Right lobe of liver (tissue), 6 donors: ENCODE results near the gene ACOT7. TPM values are rescaled to one million over a fixed set of nuclear protein-coding genes. Genes with fewer than 3 reads are reported as not detected.
A peak's percentile ranks its signal among the peaks of the same experiment; 100 is the strongest.

Experiments used
- ATAC-seq, 4 donors: fragments of 200-7000 bp; cut with Tn5 transposase; one replicate each; pipeline ENCODE4 v1.9.1; 2020; ENCODE audit warnings: mild to moderate bottlenecking in 4 of 4, moderate library complexity in 4 of 4
- DNase-seq, 3 donors: peaks; one replicate each; pipeline ENCODE4 v3.0.0-alpha.2; 2020
- H3K27ac ChIP-seq, 3 donors: fragments of 200-600 bp; one replicate each; pipeline ENCODE4 v1.8.0; 2022
- H3K27me3 ChIP-seq, 2 donors: fragments of 200-600 bp; one replicate each; pipeline ENCODE4 v1.8.0; 2022
- H3K36me3 ChIP-seq, 4 donors: fragments of 200-600 bp; sonication (generic) in 1 of 4; one replicate each; pipeline versions ENCODE4 v1.5.1 to v1.8.0; 2017 to 2022; ENCODE audit warnings: control low read depth in 1 of 4
- H3K4me1 ChIP-seq, 4 donors: fragments of 200-600 bp; sonication (generic) in 1 of 4; one replicate each; pipeline versions ENCODE4 v1.5.1 to v1.8.0; 2017 to 2022; ENCODE audit warnings: control low read depth in 1 of 4
- H3K4me3 ChIP-seq, 3 donors: fragments of 200-600 bp; one replicate each; pipeline ENCODE4 v1.8.0; 2022
- H3K9me3 ChIP-seq, 4 donors: fragments of 200-600 bp; sonication (generic) in 1 of 4; one replicate each; pipeline versions ENCODE4 v1.5.1 to v1.8.0; 2017 to 2022; ENCODE audit warnings: control low read depth in 1 of 4
- POLR2A ChIP-seq: fragments of 450-650 bp; IDR thresholded peaks from one replicate; pipeline ENCODE4 v1.6.1; 2017; ENCODE audit warnings: antibody characterized with exemption, mild to moderate bottlenecking
- WGBS: methylation state at CpG from one replicate; pipeline ENCODE4 v1.1.6; 2018; ENCODE audit warnings: low coverage, low lambda C conversion rate; ENCODE audit not compliant: insufficient coverage; ENCODE audit errors: missing lambda C conversion rate; 5-methylcytosine and 5-hydroxymethylcytosine counted together
- intact Hi-C, 2 donors: fragments of 100-400 bp; cut with DNase I; formaldehyde crosslinking; loops; one replicate each; pipeline versions ENCODE4 v1.11.2 to v1.14.1; 2022
- total RNA-seq, 6 experiments: library from RNA; depleted of rRNA in 2 of 6; stranded (reverse); fragments of >200 nt in 2 of 6; fragmentation: NEBNext Ultra II Directional in 3 of 6; extraction: Animal tissue kit (Norgen Biotek cat#: 25700) in 3 of 6; gene quantifications; one replicate each; pipeline versions ENCODE4 v1.1.0 to v1.2.4, GENCODE V29; 2016 to 2023
- TF ChIP-seq, protein P1 (sequence below), 4 donors: fragments of 200-600 bp in 3 of 4; fragments of 450-650 bp in 1 of 4; IDR thresholded peaks; one replicate each; pipeline versions ENCODE4 v1.5.1 to v1.8.0; 2016 to 2022; ENCODE audit warnings: antibody characterized with exemption in 4 of 4, mild to moderate bottlenecking in 2 of 4
- donor health status: DM: no; HTN: yes; CAD: no.
- donor health status: DM: no; HTN: no; CAD: no.
- donor health status: DM: no; HTN: no; CAD: no.
- donor health status: DM: no; HTN: yes; CAD: no.
- donor health status: DM: no; HTN: yes; CAD: no.

The ACOT7 gene
- total RNA-seq, 6 experiments from 2014 or later, result 10.8 to 19.7 (median 14.1) TPM

DNA sequence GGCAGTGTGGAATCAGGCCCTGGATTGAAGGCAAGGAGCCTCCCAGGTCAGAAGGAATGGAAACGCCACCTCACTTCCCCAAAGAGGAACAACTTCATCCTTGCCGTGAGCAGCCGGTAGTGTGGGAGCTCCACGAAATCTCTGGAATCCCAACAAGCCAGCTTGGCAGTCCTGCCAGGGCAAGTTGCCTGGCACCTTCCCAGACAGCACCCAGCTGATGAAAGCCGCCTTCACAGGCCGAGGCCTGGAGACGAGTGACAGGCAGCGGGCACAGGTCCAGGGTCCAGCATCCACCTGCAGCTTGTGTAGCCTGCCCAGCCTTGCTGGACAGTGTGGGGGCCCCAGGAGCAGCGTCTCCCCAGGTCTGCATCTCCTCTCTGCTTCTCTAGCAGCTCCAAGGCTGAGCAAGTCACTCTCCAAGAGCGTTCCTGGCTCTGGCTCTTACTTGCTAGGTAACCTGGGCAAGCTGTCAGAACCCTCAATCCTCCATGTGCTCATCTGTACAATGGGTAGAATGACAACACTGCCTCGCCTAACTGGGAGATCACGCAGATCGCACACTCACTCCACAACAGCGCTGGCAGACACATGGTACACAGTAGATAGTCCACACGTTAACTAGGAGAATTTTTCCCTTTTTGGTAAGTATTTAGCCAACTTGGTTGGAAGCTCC, 43.0 kb downstream of the ACOT7 start:
- peak overlapping the region in 1 of 3 donors; percentile 60 for H3K27ac ChIP-seq
- intact Hi-C loops, result no loop called here

DNA sequence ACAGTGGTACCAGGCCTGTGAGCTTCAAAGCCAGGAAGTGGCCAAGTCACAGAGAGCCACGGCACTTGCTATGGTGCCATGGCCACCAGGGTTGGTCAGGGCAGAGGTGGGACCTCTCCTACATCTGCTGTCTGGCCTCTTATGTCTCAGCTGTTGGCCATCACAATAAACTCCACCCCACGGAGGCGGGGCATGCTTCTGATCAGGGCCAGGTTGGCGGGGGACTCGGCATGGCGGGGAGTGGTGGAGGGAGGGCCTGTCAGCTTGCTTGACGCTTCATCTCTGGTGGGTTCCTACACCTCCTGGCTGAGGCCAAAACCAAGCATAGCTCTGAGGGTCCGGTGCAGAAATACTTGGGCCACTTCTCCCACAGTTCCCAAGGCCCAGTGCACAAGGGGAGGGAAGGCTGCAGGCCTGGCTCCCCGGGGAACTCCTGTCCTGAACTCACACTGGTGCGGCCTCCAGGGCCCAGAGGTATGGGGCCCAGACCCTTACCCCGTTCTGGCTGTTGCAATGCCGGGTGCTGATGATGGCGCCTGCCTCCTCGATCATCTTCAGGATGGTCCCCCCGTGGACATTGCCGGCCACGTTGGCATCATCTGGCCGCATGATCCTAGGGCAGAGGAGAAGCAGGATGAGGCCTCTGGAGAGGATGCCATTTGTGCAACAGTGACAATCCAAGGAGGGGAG, 44.2 kb downstream of the ACOT7 start:
- Histone ChIP-seq H3K4me1 (peaks cover 0 to 45% (median 20%) of the 10 kb centered on the region in 4 donors), H3K27me3 (no peaks in the 10 kb centered on the region), H3K4me3 (no peak overlapping the region), H3K27ac (peak overlapping the region in 1 of 3 donors; percentile 14), H3K36me3 (no peaks in the 10 kb centered on the region), H3K9me3 (no peaks in the 10 kb centered on the region)
- intact Hi-C loops, result loop anchor here (5.0 kb wide), 3 partner anchors 48 to 97 kb away; no protein-coding TSS in a partner anchor
- TF ChIP-seq POLR2A, result no peak
- TF ChIP-seq, protein P1, sequence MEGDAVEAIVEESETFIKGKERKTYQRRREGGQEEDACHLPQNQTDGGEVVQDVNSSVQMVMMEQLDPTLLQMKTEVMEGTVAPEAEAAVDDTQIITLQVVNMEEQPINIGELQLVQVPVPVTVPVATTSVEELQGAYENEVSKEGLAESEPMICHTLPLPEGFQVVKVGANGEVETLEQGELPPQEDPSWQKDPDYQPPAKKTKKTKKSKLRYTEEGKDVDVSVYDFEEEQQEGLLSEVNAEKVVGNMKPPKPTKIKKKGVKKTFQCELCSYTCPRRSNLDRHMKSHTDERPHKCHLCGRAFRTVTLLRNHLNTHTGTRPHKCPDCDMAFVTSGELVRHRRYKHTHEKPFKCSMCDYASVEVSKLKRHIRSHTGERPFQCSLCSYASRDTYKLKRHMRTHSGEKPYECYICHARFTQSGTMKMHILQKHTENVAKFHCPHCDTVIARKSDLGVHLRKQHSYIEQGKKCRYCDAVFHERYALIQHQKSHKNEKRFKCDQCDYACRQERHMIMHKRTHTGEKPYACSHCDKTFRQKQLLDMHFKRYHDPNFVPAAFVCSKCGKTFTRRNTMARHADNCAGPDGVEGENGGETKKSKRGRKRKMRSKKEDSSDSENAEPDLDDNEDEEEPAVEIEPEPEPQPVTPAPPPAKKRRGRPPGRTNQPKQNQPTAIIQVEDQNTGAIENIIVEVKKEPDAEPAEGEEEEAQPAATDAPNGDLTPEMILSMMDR (IDR thresholded peaks at IDR 0.05), result no peak
- no peak for DNase-seq
- ATAC-seq, result no peak
- no CpG with 5 or more reads among the region's 18 CpGs for WGBS

More for the DNA sequence above, 43.0 kb downstream of the ACOT7 start:
- Histone ChIP-seq H3K9me3 (no peaks in the 10 kb centered on the region), H3K27me3 (no peaks in the 10 kb centered on the region), H3K36me3 (no peaks in the 10 kb centered on the region), H3K4me1 (peaks cover 0 to 48% (median 22%) of the 10 kb centered on the region in 4 donors), H3K4me3 (no peak overlapping the region)
- ATAC-seq, result peak; percentile 59 to 66 (median 62)
- TF ChIP-seq, protein P1 (IDR thresholded peaks at IDR 0.05), result no peak
- TF ChIP-seq POLR2A, result no peak
- 60% methylated on average over 5 of the region's 15 CpGs for WGBS
- peak; percentile 93 to 97 (median 96) for DNase-seq

DNA sequence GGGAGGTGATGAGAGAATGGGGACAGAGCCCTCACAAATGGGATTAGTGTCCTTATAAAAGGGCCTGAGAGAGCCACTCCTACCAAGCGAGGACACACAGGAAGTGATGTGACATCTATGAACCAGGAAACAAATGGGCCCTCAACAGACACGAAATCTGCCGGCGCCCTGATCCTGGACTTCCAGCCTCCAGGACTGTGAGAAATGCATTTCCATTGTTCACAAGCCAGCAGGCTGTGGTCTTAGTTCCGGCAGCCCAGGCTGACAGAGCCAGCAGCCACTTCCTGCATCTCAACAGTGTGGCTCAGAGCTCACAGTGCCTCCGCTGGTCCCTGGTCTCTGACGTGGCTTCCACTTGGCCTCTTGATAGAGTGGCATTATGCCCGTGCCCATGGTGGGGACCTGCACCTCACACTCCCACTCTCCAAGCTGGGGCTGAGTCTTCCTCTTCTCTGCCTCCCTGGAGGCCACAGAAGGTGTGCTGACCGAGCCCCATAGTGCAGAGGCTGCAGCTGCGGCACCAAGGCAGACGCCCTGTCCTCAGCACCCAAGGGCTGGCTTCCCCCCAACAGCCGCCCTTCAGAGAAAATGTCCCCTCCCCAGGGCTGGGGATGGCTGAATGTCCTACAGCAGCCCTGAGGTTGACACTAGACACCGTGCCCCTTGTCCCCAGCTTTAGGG, 44.9 kb downstream of the ACOT7 start:
- DNase-seq (no peak), ATAC-seq (peak; percentile 1 to 18 (median 4))
- Histone ChIP-seq H3K9me3 (no peaks in the 10 kb centered on the region), H3K4me1 (peaks cover 0 to 42% (median 16%) of the 10 kb centered on the region in 4 donors), H3K36me3 (no peaks in the 10 kb centered on the region), H3K27me3 (no peaks in the 10 kb centered on the region), H3K4me3 (no peak overlapping the region), H3K27ac (peak overlapping the region in 1 of 3 donors; percentile 14)
- 66% methylated on average over 2 of the region's 13 CpGs for WGBS
- TF ChIP-seq, protein P1 (IDR thresholded peaks at IDR 0.05), result no peak
- no peak for TF ChIP-seq POLR2A
- intact Hi-C loops, result loop anchor here (5.0 kb wide), 3 partner anchors 49 to 96 kb away; no protein-coding TSS in a partner anchor

DNA sequence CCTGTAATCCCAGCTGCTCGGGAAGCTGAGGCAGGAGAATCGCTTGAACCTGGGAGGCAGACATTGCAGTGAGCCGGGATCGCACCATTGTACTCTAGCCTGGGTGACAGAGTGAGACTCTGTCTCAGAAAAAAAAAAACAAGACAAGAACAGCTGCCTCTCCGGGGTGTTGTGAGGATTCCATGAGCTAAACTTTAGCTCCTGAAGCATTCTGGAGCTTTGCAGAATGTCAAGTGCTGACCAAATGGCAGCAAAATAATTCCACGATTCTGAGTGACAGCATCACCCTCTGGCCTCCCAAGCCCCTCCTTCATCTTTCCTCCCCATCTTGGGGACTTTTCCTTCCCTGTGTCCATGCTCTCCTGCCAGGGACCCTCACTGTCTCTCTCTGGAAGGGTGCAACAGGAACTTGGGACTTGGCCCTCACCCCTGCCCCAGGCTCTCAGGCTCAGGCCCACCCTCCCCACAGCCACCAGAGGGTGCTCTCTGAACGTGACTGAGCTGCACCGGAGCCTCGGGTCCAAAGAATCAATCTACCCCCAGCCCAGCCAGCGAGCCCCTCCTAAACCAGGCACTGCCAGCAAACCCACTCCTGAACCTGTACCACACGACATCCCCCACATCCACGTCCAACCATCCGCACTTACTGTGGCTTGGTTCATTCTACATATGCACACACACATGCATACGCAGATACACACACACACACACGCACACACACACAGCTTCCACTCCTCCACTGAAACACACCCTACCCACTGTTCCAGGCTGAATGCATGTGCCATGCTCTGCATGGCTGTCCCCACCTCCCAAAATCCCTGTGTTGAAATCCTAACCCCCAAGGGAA, 45.7 kb downstream of the ACOT7 start:
- no peak overlapping the region for H3K27ac ChIP-seq

More for the DNA sequence above, 45.7 kb downstream of the ACOT7 start:
- Histone ChIP-seq H3K36me3 (no peaks in the 10 kb centered on the region), H3K27me3 (no peaks in the 10 kb centered on the region), H3K4me3 (no peak overlapping the region), H3K9me3 (no peaks in the 10 kb centered on the region), H3K4me1 (peaks cover 0 to 34% (median 13%) of the 10 kb centered on the region in 4 donors)
- WGBS, result 39% methylated on average over 14 of the region's 15 CpGs
- TF ChIP-seq POLR2A, result no peak
- TF ChIP-seq, protein P1 (IDR thresholded peaks at IDR 0.05), result peak; percentile 73 to 80 (median 76)
- ATAC-seq, result peak; percentile 31 to 46 (median 38)
- intact Hi-C loops, result loop anchor here (5.0 kb wide), 3 partner anchors 49 to 96 kb away; no protein-coding TSS in a partner anchor
- DNase-seq, result peak in 2 of 3 donors; percentile 59 to 69
